Amygdala (tissue), 56 donors: ENCODE measurements around the gene SPAM1.
"Not testable (repeated sequence)": the region's sequence is repeated elsewhere in the genome, so short reads cannot be mapped to it uniquely, and the experiment has no call there.

Experiments used
- DNase-seq, 56 donors: peaks; one replicate each; lab custom pipeline; 2025; lab: John Stamatoyannopoulos, UW

Gene SPAM1

DNA sequence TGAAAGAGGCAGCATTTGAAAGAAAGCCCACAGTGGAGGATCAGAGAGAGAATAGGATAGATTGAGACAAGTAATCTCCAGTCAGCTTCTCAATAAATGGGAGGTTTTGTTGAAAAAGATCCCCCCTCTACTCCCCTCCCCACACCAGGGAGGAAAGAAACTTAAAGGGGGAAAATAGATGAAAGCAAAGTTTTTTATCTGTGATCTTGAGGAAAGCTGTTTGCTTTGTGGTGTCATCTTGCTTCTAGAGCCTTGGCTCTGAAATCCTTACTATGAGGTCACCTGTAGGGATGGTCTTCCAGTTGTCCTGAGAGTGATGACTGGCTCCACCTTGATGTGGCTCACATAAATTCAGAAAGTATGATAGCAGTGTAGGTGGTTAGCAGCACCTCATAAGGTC, at the start of gene SPAM1:
Gene SPAM1 (plus strand): TSS at position 301 of the 400 bp plus-strand sequence. CDS start 28,330 bp downstream, outside the sequence.
- no peak for DNase-seq

- DNase-seq, result no peak
Observed at GRCh38 chr7:123876557-123877256, 48.3 kb upstream of the SPAM1 start.

DNA sequence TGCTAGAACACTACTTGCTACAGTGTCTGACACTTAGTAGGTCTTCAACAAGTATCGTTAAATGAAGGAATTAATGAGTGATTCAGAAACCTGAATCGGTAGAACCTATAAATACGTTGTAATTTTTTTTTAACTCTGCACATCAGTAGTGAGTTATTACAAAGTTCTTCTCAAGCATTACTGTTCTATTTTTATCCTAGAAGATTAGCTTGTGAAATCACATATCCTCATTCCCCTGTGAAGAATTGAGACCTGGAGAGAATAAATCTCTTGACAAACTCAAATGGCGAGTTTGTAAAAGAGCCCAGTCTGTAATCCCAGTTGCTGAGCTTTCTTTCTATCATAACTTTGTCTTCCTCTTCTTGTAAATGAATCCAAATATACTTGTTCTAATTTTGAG, 45.4 kb upstream of the SPAM1 start:
- no peak for DNase-seq

GRCh38 chr7:123881300-123881699, 43.7 kb upstream of the SPAM1 start:
- no peak for DNase-seq

DNA sequence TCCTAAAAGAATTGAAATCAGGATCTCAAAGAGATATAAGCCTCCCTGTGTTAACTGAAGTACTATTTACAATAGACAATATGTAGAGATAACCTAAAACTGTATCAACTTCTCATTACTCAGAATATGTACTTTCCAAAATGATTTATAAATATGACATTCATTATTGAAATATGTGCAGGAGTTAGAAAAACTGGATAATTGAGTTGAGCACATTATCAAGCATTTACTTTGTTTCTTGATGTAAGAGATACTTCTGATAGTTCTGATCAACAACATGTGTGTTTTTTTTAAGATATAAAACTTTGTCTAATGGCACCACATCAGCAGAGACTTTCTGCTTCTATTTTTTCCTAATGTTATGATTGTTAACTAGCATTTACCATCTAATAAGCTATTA, 41.9 kb upstream of the SPAM1 start:
- no peak for DNase-seq

GRCh38 chr7:123888192-123888591, 36.8 kb upstream of the SPAM1 start:
- no peak for DNase-seq

DNA sequence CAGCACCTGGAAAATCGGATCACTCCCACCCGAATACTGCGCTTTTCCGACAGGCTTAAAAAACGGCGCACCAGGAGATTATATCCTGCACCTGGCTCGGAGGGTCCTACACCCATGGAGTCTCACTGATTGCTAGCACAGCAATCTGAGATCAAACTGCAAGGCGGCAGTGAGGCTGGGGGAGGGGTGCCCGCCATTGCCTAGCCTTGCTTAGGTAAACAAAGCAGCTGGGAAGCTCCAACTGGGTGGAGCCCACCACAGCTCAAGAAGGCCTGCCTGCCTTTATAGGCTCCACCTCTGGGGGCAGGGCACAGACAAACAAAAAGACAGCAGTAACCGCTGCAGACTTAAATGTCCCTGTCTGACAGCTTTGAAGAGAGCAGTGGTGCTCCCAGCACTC, 30.3 kb upstream of the SPAM1 start:
- DNase-seq, result not testable (repeated sequence)

DNA sequence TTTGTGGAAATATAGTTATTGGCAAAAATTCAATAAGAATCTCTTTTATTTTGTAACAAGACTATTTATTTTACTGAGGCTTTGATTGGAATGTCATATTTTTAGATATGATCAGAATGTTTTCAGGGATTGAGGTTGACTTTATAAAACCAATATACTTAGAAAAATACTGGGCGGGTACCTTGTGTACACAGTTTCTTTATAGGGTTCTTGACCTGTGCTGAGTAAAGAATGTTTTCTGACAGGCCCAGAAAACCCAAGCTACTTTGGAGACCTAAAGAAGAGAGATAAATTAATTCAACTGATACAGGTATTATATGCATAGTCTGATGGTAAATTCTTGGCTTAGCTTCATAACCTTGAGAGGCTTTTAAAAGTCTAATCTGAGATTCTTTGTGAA, 23.9 kb upstream of the SPAM1 start:
- DNase-seq, result no peak

DNA sequence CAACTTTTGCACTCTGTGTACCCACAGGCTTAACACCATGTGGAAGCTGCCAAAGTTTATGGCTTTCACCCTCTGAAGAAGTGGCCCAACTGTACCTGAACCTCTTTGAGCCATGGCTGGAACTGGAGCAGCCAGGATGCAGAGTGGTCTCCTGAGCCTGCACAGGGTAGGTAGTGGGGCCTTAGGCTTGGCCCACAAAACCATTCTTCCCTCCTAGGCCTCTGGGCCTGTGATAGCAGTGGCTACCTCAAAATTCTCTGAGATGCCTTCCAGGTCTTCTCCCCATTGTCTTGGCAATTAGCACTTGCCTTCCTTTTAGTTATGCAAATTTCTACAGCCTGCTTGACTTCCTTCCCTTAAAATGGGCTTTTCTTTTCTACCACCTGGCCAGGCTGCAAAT, 19.3 kb upstream of the SPAM1 start:
- DNase-seq, result no peak

GRCh38 chr7:123916240-123916724, 8.8 kb upstream of the SPAM1 start:
- DNase-seq, result no peak

- DNase-seq, result no peak
Observed at GRCh38 chr7:123917878-123918277, 7.2 kb upstream of the SPAM1 start.

GRCh38 chr7:123918309-123918708, 6.7 kb upstream of the SPAM1 start:
- DNase-seq, result no peak

GRCh38 chr7:123923599-123923998, 1.4 kb upstream of the SPAM1 start:
- DNase-seq, result no peak

- DNase-seq, result no peak
Observed at GRCh38 chr7:123929107-123929506, 4.1 kb downstream of the SPAM1 start.

DNA sequence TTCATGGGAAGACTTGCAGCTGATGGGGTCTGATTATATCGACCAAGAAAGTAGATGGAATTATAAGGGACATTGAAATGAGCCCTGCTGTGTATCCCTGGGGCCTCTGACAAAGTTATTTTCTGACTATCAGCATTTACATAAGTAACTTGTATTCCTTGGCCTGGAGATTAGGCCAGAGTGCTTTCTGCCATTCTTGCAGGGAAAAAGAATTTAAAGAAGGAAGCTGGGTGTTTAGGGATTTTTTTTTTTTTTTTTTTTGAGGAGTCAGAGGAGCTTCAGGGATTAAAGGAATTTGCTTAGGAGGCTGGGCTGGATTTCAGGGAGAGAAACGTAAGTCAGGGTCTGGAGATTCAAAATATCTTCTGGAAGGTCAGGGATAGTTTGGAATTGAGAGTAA, 4.6 kb downstream of the SPAM1 start:
- DNase-seq, result no peak

- DNase-seq, result no peak
Observed at GRCh38 chr7:123935436-123936381, 10.7 kb downstream of the SPAM1 start.

DNA sequence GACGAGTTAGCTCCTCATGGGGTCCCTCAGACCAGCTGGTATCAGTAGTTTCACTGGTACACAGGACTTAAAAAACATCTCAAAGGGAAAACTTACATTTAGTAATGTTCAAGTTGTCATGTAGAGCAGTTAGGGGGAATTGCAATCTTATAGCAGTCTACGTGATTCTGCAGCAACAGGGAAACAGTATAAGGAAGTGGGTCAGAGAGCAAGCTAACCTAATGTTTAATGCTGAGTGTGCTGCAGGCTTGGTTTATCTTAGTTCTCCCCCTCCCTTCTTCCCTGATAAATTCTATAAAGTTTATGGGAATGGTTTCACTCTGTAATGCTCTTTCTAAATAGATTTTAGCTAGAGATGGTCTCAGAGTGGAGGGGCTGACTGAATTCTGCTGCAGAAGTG, 11.3 kb downstream of the SPAM1 start:
- DNase-seq, result no peak

GRCh38 chr7:123939784-123940183, 14.7 kb downstream of the SPAM1 start:
- no peak for DNase-seq

GRCh38 chr7:123941391-123942180, 16.5 kb downstream of the SPAM1 start:
- DNase-seq, result no peak

DNA sequence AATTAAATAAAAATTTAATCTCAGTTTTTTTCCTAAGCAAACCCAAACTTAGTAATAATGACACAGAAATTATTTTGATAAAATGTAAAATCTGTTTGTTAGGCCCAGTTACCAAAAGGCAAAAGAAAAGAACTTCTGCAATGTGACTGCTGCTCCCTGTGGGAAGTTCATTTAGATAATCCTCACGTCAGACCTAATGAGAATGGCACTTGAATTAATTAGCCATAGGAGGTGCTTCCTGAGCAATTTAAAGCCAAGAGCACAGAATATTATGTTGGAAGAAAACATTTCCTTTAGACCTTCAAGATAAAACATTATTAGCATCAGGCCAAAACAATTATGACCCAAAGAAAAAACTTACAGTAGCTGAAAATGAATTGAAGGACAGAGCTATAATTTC, 19.4 kb downstream of the SPAM1 start:
- no peak for DNase-seq

DNA sequence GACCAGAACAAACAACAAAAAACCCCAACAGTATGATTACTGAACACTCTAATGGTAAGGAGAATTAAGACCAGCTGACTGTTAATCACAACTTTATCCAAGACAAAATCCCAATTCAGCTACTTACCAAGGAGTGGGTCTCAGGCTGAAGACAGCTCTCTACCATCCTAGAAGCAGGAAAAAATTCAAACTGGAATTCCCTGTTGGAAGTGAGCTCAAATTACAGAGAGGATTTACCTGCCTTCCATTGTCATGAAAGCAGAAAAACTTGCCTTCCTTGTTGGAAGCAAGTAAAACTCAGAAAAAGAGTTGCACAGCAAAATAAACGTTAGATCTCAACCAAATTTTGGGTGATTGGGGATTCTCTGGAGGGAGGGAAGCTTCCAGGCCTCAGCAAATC, 20.9 kb downstream of the SPAM1 start:
- DNase-seq, result no peak
